Activated T-cell treated with anti-CD3 and anti-CD28 coated beads, Interleukin-2, amount 50 U/mL, for 24 hours (primary cell): ENCODE measurements around the gene STX19.
"Not testable (repeated sequence)": the region's sequence is repeated elsewhere in the genome, so short reads cannot be mapped to it uniquely, and the experiment has no call there.

Source experiments
- DNase-seq: peaks from one replicate; pipeline ENCODE4 v3.0.0-alpha.2; 2020
- H3K27ac Mint-ChIP-seq: 2 replicates; pipeline ENCODE4 v1.8.0; 2020; ENCODE audit warnings: mild to moderate bottlenecking, mixed read lengths
- H3K27me3 Mint-ChIP-seq: 2 replicates; pipeline ENCODE4 v1.8.0; 2020; ENCODE audit warnings: mixed read lengths
- H3K36me3 Mint-ChIP-seq: 2 replicates; pipeline ENCODE4 v1.8.0; 2020; ENCODE audit warnings: low read depth, mixed read lengths
- H3K4me1 Mint-ChIP-seq: 2 replicates; pipeline ENCODE4 v1.8.0; 2020; ENCODE audit warnings: low read depth, mixed read lengths
- H3K4me3 Mint-ChIP-seq: 2 replicates; pipeline ENCODE4 v1.8.0; 2020; ENCODE audit warnings: mild to moderate bottlenecking, moderate library complexity, mixed read lengths
- H3K9me3 Mint-ChIP-seq: 2 replicates; pipeline ENCODE4 v1.8.0; 2020; ENCODE audit warnings: mixed read lengths

Gene STX19

GRCh38 chr3:93969997-93970396, 58.4 kb downstream of the STX19 start:
- Mint-ChIP-seq H3K4me1 (peaks cover 12% of the 10 kb centered on the region), H3K27me3 (peaks cover 20% of the 10 kb centered on the region), H3K27ac (no peak overlapping the region), H3K9me3 (no peaks in the 10 kb centered on the region), H3K4me3 (no peak overlapping the region), H3K36me3 (no peaks in the 10 kb centered on the region)
- DNase-seq = no peak

DNA sequence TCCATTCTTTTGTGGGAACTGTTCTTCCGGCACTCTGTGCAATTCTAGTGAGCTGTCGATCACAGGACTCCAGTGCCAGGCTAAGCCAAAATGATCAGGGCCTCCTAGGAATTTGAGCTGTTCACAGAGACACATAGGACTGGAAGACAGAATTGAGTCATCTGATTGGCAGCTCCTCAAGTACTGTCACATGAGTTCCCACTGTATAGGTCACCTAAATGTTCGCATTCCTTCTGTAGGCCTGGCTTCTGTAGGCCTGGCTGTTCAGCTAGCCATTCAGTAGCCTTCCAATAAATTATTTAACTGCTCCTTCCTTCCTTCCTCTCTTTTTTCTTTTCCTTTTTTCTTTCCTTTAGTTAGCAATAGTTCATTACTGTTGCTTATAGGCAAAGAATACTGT, 59.0 kb downstream of the STX19 start:
- no peaks in the 10 kb centered on the region for H3K36me3 Mint-ChIP-seq
- H3K4me3 Mint-ChIP-seq = no peak overlapping the region
- no peak for DNase-seq
- H3K9me3 Mint-ChIP-seq = no peaks in the 10 kb centered on the region
- H3K27ac Mint-ChIP-seq = no peak overlapping the region
- peaks cover 12% of the 10 kb centered on the region for H3K4me1 Mint-ChIP-seq
- peaks cover 22% of the 10 kb centered on the region for H3K27me3 Mint-ChIP-seq

DNA sequence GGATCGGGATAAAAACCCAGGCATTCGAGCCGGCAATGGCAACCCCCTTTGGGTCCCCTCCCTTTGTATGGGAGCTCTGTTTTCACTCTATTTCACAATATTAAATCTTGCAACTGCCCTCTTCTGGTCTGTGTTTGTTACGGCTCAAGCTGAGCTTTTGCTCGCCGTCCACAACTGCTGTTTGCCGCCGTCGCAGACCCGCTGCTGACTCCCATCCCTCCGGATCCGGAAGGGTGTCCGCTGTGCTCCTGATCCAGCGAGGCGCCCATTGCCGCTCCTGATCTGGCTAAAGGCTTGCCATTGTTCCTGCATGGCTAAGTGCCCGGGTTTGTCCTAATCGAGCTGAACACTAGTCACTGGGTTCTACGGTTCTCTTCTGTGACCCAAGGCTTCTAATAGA, 63.3 kb downstream of the STX19 start:
- not testable (repeated sequence) for H3K4me3 Mint-ChIP-seq, H3K4me1 Mint-ChIP-seq, DNase-seq, H3K9me3 Mint-ChIP-seq, H3K27ac Mint-ChIP-seq, H3K36me3 Mint-ChIP-seq, H3K27me3 Mint-ChIP-seq
